GM10266 (cell line): ENCODE measurements around the gene LMBR1L.

ENCODE experiments used
- DNase-seq: peaks from one replicate; pipeline ENCODE4 v3.0.0; 2012; ENCODE audit errors: extremely low spot score
- CTCF ChIP-seq: IDR thresholded peaks from 2 replicates; pipeline ENCODE4 v1.5.1; 2012; ENCODE audit warnings: mild to moderate bottlenecking, low read depth; ENCODE audit not compliant: control insufficient read depth, insufficient read depth; ENCODE audit errors: missing control alignments

Gene LMBR1L

GRCh38 chr12:49111206-49111605, 559 bp upstream of the LMBR1L start:
- no peak for TF ChIP-seq CTCF
- no peak for DNase-seq

GRCh38 chr12:49109641-49110463, 795 bp downstream of the LMBR1L start:
- TF ChIP-seq CTCF = no peak
- no peak for DNase-seq

- no peak for TF ChIP-seq CTCF
- no peak for DNase-seq
Measured at GRCh38 chr12:49108958-49109404, 1.7 kb downstream of the LMBR1L start.

- DNase-seq = no peak
- TF ChIP-seq CTCF = no peak
Measured at GRCh38 chr12:49105504-49106084, 5.1 kb downstream of the LMBR1L start.

GRCh38 chr12:49104822-49105221, 5.8 kb downstream of the LMBR1L start:
- no peak for DNase-seq
- TF ChIP-seq CTCF = no peak

GRCh38 chr12:49100380-49100779, 10.3 kb downstream of the LMBR1L start:
- no peak for DNase-seq
- no peak for TF ChIP-seq CTCF

- no peak for TF ChIP-seq CTCF
- no peak for DNase-seq
Measured at GRCh38 chr12:49098703-49099102, 11.9 kb downstream of the LMBR1L start.
